BLaER1 (cell line): ENCODE data around the gene RILP.

Experiments used
- H3K27ac ChIP-seq: shearing (Covaris generic); formaldehyde crosslinking; 2 replicates; pipeline ENCODE4 v1.8.1; 2022
- H3K27me3 ChIP-seq: shearing (Covaris generic); formaldehyde crosslinking; 2 replicates; pipeline ENCODE4 v1.8.1; 2022
- H3K36me3 ChIP-seq: shearing (Covaris generic); formaldehyde crosslinking; 2 replicates; pipeline ENCODE4 v1.8.1; 2022
- H3K4me1 ChIP-seq: shearing (Covaris generic); formaldehyde crosslinking; 2 replicates; pipeline ENCODE4 v1.8.1; 2022
- H3K4me2 ChIP-seq: shearing (Covaris generic); formaldehyde crosslinking; 2 replicates; pipeline ENCODE4 v1.8.1; 2022
- H3K4me3 ChIP-seq: shearing (Covaris generic); formaldehyde crosslinking; 2 replicates; pipeline ENCODE4 v1.8.1; 2022
- H3K9ac ChIP-seq: shearing (Covaris generic); formaldehyde crosslinking; 2 replicates; pipeline ENCODE4 v1.8.1; 2022
- H3K9me3 ChIP-seq: shearing (Covaris generic); formaldehyde crosslinking; 2 replicates; pipeline ENCODE4 v1.8.1; 2022
- H4K20me1 ChIP-seq: shearing (Covaris generic); formaldehyde crosslinking; 2 replicates; pipeline ENCODE4 v1.8.1; 2022
- Cebpa-rat ChIP-seq: shearing (Covaris generic); IDR thresholded peaks from 2 replicates; pipeline ENCODE4 v1.8.1; 2022

RILP gene

DNA sequence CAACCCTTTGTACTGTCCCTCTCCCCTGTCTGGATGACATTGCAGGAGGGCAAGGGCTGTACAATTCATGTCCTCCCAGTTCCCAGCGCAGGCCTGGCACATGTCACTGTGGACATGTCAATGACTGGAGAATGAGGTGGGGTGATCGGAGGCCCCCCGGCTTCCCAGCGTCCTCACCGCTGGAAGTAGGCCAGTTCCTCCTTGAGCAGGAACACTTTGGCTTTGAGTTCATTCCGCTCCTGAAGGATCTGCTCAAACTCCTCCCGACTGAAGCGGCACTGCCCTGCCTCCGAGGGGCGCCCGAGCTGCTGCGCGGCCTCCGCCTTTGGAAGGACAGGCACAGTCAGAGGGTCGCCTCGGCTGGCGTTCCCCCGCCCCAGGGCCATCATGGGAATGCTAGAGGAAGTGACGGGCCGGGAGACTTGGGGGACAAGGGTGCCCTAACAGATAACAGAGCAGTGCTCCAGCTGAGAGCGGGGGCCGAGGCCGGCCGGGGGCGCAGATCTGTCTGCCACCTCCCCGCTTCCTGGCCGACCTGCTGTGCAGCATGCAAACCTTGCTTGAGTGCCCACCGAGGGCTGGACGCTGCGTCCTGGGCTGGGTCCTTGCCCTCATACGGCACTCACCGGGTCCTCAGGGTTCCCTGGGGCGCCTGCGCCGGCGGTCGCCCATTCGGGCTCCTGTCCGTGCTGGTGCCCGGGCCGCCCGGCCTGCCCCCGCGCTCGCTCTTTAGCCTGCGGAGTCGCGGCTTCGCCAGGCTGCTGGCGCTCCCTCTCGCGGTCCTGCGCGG, 1.3 kb downstream of the RILP start:
- Histone ChIP-seq H3K9ac (peak overlapping the region; percentile 83), H4K20me1 (peaks cover 51% of the 10 kb centered on the region), H3K27me3 (no peaks in the 10 kb centered on the region), H3K9me3 (no peaks in the 10 kb centered on the region), H3K27ac (peak overlapping the region; percentile 88), H3K4me1 (peaks cover 68% of the 10 kb centered on the region), H3K4me3 (peak overlapping the region; percentile 71), H3K4me2 (peak overlapping the region; percentile 98), H3K36me3 (peaks cover 35% of the 10 kb centered on the region)
- TF ChIP-seq Cebpa-rat = no peak

DNA sequence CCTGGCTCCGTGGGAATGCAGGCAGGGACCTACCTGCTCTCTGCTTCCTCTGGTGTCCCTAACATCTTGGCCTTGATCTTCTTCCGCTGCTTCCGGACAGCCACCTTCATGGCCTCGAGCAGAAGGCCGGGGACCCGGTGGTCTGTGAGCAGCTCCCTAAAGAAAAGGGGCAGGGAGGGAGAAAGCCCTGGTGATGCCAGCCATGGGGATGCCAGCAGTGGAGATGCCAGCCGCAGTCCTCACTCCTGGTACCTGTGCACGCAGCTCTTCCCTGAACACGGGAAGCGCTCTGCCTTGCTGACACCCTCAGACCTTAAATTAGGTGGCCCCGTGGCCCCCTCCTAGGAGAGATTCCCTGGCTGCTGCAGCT, 1.9 kb downstream of the RILP start:
- Histone ChIP-seq H3K4me2 (peak overlapping the region; percentile 98), H3K9me3 (no peaks in the 10 kb centered on the region), H3K9ac (peak overlapping the region; percentile 83), H3K4me1 (peaks cover 68% of the 10 kb centered on the region), H3K27ac (peak overlapping the region; percentile 88), H3K36me3 (peaks cover 31% of the 10 kb centered on the region), H3K27me3 (no peaks in the 10 kb centered on the region), H3K4me3 (peak overlapping the region; percentile 71), H4K20me1 (peaks cover 47% of the 10 kb centered on the region)
- no peak for TF ChIP-seq Cebpa-rat

DNA sequence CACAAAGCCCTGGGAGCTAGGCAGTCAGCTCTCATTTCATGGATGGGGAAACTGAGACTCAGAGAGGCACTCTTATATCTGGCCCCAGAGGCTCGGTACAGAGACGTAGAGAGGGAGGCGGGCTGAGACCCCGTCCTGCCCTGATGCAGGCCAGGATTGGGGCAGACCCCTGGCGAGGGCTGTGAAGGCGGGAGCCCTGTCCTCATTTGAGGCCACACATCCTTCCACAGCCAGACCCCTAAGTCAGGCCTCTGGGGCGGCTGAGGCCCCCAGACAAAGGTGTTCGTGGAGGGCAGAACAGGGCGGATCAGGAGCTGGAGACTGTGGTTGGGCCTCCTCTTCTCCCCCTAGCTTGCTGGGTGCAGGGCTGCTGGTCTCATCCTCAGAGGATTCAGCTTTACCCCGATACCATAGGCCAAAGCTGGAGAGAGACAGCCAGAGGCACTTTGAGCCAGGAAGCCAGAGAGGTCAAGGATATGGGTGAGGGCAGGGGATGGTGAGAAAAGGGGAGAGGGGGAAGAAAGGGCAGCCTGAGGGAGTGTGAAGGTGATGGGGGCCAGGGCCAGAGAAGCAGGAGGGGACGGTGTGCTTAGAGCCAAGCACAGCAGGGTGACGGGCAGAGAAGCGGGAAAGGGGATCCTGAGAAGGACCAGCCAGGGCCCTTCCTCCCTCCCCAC, 3.3 kb downstream of the RILP start:
- peak overlapping the region; percentile 85 for H3K4me3 ChIP-seq
- peaks cover 43% of the 10 kb centered on the region for H4K20me1 ChIP-seq
- H3K36me3 ChIP-seq = peaks cover 20% of the 10 kb centered on the region
- peak overlapping the region; percentile 91 for H3K9ac ChIP-seq
- TF ChIP-seq Cebpa-rat = no peak
- H3K4me2 ChIP-seq = peak overlapping the region; percentile 98
- H3K27ac ChIP-seq = peak overlapping the region; percentile 94
- peaks cover 63% of the 10 kb centered on the region for H3K4me1 ChIP-seq
- H3K9me3 ChIP-seq = no peaks in the 10 kb centered on the region
- no peaks in the 10 kb centered on the region for H3K27me3 ChIP-seq

DNA sequence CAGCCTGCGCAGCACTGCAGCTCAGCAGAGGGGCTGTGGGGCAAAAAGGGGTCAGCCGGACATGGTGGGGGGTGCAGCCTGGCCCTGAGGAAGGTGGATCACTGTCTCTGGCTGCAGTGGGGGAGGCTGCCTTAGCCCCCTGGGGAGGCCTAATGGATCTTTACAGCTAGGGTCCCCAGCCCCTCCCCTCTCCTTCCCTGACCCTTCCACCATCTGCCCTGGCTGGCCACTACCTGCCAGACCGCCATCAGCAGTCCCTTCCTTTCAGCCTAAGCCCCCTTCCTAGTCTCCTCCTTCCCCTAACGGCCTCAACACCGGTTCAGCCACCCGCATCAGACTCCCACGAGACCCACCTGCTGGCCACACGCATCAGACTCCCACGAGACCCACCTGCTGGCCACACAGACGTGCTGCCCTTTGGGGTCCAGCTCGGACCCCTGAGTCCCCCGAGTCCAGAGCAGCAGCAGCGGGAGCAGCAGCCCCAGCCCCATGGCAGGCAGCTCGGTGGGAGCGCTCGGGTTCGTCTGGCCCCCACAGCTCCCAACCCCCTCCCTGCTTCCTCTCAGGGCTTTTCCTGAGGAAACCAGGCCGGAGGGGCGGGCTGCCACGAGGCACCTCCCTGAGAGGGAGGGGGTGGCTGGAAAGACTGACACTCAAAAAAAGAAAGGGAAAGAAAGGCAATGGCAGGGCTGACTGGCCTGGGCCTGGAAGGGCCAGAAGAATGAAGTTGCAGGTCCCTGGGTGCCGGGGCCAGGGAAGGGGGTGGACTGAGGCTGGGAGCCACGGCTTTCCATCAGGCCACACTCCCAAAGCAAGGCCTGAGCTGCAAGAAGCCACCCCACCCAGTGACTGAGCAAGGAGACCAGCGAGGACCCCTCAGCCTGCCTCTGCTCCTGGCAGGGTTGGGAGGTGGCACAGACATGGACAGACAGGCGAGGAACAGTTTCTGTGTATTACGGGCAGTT, 4.2 kb downstream of the RILP start, which contains the start of gene SCARF1:
Gene SCARF1 (minus strand): TSS at position 526 of the 965 bp plus-strand sequence. CDS start 35 bp downstream, at position 491.
- H4K20me1 ChIP-seq = peaks cover 43% of the 10 kb centered on the region
- no peaks in the 10 kb centered on the region for H3K27me3 ChIP-seq
- peaks cover 19% of the 10 kb centered on the region for H3K36me3 ChIP-seq
- no peaks in the 10 kb centered on the region for H3K9me3 ChIP-seq
- TF ChIP-seq Cebpa-rat = no peak
- H3K4me3 ChIP-seq = peak within 1 kb of the TSS; percentile 85
- peaks cover 62% of the 10 kb centered on the region for H3K4me1 ChIP-seq
- H3K4me2 ChIP-seq = peak within 1 kb of the TSS; percentile 98
- H3K27ac ChIP-seq = peak within 1 kb of the TSS; percentile 94
- peak within 1 kb of the TSS; percentile 91 for H3K9ac ChIP-seq

DNA sequence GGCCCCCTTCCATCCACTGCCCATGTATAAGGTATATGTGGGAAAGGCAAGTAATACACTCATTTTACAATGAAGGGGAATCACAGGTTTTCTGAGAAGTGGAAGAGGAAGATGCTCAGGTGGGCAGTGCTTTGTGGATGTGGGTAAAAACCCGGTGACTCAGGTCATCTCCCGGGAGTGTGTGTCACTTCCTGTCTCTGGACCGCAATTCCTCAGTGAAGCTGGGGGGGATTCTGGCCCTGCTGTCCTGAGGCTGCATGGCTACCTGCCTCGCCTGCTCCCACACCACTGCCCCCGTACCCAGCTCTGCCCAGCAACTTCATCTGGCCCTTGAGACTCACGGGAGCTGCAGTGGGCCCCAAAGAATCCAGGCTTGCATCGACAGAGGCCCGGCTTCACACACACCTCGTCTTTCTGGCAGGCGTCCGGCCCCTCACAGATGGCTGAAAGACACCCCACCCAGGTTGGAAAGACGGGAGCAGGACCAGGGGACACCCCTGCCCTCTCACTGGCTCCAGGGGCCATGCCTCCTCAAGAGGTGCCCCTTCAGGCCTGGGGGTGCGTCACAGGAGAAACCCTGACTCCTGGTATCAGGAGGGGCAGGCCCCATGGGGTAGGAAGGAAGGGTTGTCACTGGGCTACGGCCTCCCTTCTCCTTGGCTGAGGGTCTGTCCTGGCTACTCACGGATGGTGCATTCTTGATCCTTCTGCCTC, 5.0 kb downstream of the RILP start:
- Histone ChIP-seq H3K4me1 (peaks cover 62% of the 10 kb centered on the region), H3K4me2 (peak overlapping the region; percentile 98), H3K36me3 (peaks cover 21% of the 10 kb centered on the region), H3K9ac (peak overlapping the region; percentile 91), H3K27ac (peak overlapping the region; percentile 94), H3K4me3 (peak overlapping the region; percentile 85), H4K20me1 (peaks cover 43% of the 10 kb centered on the region), H3K9me3 (no peaks in the 10 kb centered on the region), H3K27me3 (no peaks in the 10 kb centered on the region)
- no peak for TF ChIP-seq Cebpa-rat

DNA sequence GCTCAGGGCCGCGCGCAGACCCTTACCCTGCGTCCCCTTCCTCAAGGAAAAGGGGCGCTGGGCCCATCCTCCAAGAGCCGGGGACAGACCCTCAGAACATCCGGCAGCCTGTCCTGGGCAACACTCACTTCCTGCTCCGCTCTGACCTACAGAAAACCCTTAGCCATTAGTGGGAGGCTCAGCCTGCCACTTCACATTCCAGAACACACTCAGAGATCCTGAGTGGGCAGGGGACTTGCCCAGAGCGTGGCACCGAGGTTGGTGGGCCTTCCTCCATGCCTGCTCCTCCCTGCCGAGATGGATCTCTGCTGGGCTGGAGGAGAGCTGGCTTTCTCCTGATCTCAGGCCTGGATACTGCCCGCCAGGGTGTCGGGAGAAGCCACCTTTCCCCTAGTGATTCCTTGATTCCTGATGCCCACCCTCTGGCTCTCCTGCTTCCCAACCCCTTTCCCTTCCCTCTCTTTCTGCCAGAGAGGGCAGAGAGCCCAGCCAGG, 5.6 kb downstream of the RILP start:
- peaks cover 27% of the 10 kb centered on the region for H3K36me3 ChIP-seq
- TF ChIP-seq Cebpa-rat = no peak
- H3K9me3 ChIP-seq = no peaks in the 10 kb centered on the region
- no peaks in the 10 kb centered on the region for H3K27me3 ChIP-seq
- H3K9ac ChIP-seq = peak overlapping the region; percentile 91
- peak overlapping the region; percentile 98 for H3K4me2 ChIP-seq
- H3K4me1 ChIP-seq = peaks cover 68% of the 10 kb centered on the region
- H3K4me3 ChIP-seq = peak overlapping the region; percentile 85
- peak overlapping the region; percentile 94 for H3K27ac ChIP-seq
- H4K20me1 ChIP-seq = peaks cover 41% of the 10 kb centered on the region

DNA sequence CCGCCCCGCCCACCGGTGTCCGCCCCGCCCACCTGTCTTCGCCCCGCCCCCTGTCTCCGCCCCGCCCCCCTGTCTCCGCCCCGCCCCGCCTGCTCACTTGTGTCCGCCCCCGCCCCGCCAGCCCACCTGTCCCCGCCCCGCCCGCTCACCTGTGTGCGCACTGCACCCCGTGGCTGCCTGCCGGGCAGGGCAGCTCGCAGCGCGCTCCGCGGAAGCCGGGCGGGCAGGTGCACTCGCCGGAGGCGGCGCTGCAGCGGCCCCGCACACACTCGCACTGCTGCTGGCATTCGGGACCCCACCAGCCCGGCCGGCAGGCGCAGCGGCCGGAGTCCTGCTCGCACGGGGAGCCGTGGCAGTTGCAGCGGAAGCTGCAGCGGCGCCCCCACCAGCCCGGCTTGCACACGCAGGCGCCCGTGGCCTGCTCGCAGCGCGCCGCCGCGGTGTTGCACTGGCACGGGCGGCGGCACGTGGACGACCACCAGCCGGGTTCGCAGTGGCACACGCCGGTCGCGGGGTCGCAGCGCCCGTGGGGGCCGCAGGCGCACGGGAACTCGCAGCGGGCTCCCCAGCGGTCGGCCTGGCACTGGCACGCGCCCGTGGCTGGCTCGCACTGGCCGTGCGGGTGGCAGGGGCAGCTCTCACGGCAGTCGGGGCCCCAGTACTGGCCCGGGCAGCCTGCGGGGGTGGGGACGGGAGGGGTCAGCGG, 6.2 kb downstream of the RILP start:
- Histone ChIP-seq H3K36me3 (peaks cover 32% of the 10 kb centered on the region), H3K4me1 (peaks cover 72% of the 10 kb centered on the region), H3K9ac (peak overlapping the region; percentile 91), H3K27ac (peak overlapping the region; percentile 94), H3K4me2 (peak overlapping the region; percentile 98), H3K27me3 (no peaks in the 10 kb centered on the region), H3K4me3 (peak overlapping the region; percentile 85), H4K20me1 (peaks cover 41% of the 10 kb centered on the region), H3K9me3 (no peaks in the 10 kb centered on the region)
- no peak for TF ChIP-seq Cebpa-rat

DNA sequence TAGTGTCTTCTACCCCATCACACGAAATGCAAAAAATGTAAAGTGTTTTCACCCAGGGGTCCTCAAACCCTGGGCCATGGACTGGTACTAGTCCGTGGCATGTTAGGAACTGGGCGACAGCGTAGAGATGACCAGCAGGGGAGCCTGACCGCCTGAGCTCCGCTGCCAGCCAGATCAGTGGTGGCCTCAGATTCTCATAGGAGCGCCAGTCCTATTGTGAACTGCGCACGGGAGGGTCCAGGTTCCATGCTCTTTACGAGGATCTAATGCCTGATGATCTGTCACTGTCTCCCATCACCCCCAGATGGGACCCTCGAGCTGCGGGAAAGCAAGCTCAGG, 8.6 kb downstream of the RILP start:
- TF ChIP-seq Cebpa-rat = no peak
- Histone ChIP-seq H3K9me3 (no peaks in the 10 kb centered on the region), H3K4me1 (peaks cover 48% of the 10 kb centered on the region), H3K27me3 (no peaks in the 10 kb centered on the region), H3K27ac (peak overlapping the region; percentile 44; the same call in 1 of the 2 replicates), H4K20me1 (peaks cover 41% of the 10 kb centered on the region), H3K4me2 (no peak overlapping the region), H3K36me3 (peaks cover 56% of the 10 kb centered on the region), H3K9ac (no peak overlapping the region), H3K4me3 (no peak overlapping the region)
